ENCODE results near the gene XRCC5.

- no peak for TF ChIP-seq CTCF (optimal IDR thresholded peaks at IDR 0.05 in 1 of 3, IDR thresholded peaks at IDR 0.05 in 1 of 3, conservative IDR thresholded peaks at IDR 0.05 in 1 of 3; ENCODE audit: extremely low read depth in 1 of 3, insufficient read depth in 2 of 3, low read length in 3 of 3)
- no peak for TF ChIP-seq EZH2 (IDR thresholded peaks at IDR 0.05; ENCODE audit: low read length)
These were observed 14.4 kb upstream of the XRCC5 start for GRCh38 chr2:216094701-216095100.
